Activated CD8-positive, alpha-beta T cell treated with anti-CD3 and anti-CD28 coated beads for 36 hours (primary cell): Measurements from ENCODE around the gene CTNNA2. TPM values are rescaled to one million over a fixed set of nuclear protein-coding genes. Genes with fewer than 3 reads are reported as not detected.

ENCODE experiments used
- ATAC-seq: fragments of 200-7000 bp; cut with Tn5 transposase; one replicate; pipeline ENCODE4 v1.10.0; 2021; ENCODE audit warnings: mild to moderate bottlenecking, moderate library complexity
- CTCF ChIA-PET: fragments of 350-600 bp; sonication (Branson Sonifier 250); formaldehyde crosslinking; loops from one replicate; lab custom pipeline; 2021; ENCODE audit warnings: antibody characterized with exemption; lab: Charles Lee
- POLR2A ChIA-PET: fragments of 350-600 bp; sonication (Branson Sonifier 250); formaldehyde crosslinking; loops from one replicate; lab custom pipeline; 2021; ENCODE audit warnings: antibody characterized with exemption; lab: Charles Lee
- DNase-seq: peaks from one replicate; pipeline ENCODE4 v3.0.0-alpha.2; 2020
- H3K27ac Mint-ChIP-seq: one replicate; pipeline ENCODE4 v1.8.0; 2021; ENCODE audit warnings: mild to moderate bottlenecking, mixed read lengths
- H3K27me3 Mint-ChIP-seq: one replicate; pipeline ENCODE4 v1.8.0; 2021; ENCODE audit warnings: mixed read lengths
- H3K36me3 Mint-ChIP-seq: one replicate; pipeline ENCODE4 v1.8.0; 2021; ENCODE audit warnings: low read depth, mixed read lengths
- H3K4me1 Mint-ChIP-seq: one replicate; pipeline ENCODE4 v1.8.0; 2021; ENCODE audit warnings: low read depth, mixed read lengths
- H3K4me3 Mint-ChIP-seq: one replicate; pipeline ENCODE4 v1.8.0; 2021; ENCODE audit warnings: mild to moderate bottlenecking, moderate library complexity, mixed read lengths
- H3K9me3 Mint-ChIP-seq: one replicate; pipeline ENCODE4 v1.8.0; 2021; ENCODE audit warnings: mixed read lengths
- CTCF ChIP-seq: fragments of 200-600 bp; IDR thresholded peaks from one replicate; pipeline ENCODE4 v1.8.0; 2022; ENCODE audit warnings: antibody characterized with exemption, mild to moderate bottlenecking
- intact Hi-C: fragments of 100-400 bp; cut with micrococcal nuclease; formaldehyde crosslinking; loops from one replicate; pipeline ENCODE4 v1.10.0; 2022
- total RNA-seq, 2 experiments: library from RNA; stranded (reverse); gene quantifications; one replicate each; pipeline ENCODE4 v1.2.3, GENCODE V29; 2021

Gene CTNNA2
- total RNA-seq, 2 experiments from 2014 or later = not detected

- Mint-ChIP-seq H3K27me3 (no peaks in the 10 kb centered on the region), H3K36me3 (no peaks in the 10 kb centered on the region), H3K9me3 (peaks cover 4% of the 10 kb centered on the region), H3K4me1 (no peaks in the 10 kb centered on the region), H3K4me3 (no peak overlapping the region), H3K27ac (no peak overlapping the region)
- intact Hi-C loops = no loop called here
- POLR2A ChIA-PET = no interaction called here
- ATAC-seq (no peak), DNase-seq (no peak)
- CTCF ChIA-PET = no interaction called here
- no peak for TF ChIP-seq CTCF
Observed at GRCh38 chr2:79585701-79586433, 73.0 kb downstream of the CTNNA2 start.

GRCh38 chr2:79591281-79591680 lies 78.4 kb downstream of the CTNNA2 start:
- intact Hi-C loops = no loop called here
- ChIA-PET CTCF (no interaction called here), POLR2A (no interaction called here)
- H3K36me3 Mint-ChIP-seq = no peaks in the 10 kb centered on the region
- H3K27ac Mint-ChIP-seq = no peak overlapping the region
- peaks cover 6% of the 10 kb centered on the region for H3K9me3 Mint-ChIP-seq
- DNase-seq (no peak), ATAC-seq (no peak)
- H3K4me3 Mint-ChIP-seq = no peak overlapping the region
- no peak for TF ChIP-seq CTCF
- no peaks in the 10 kb centered on the region for H3K4me1 Mint-ChIP-seq
- H3K27me3 Mint-ChIP-seq = no peaks in the 10 kb centered on the region

- POLR2A ChIA-PET = no interaction called here
- no peak for TF ChIP-seq CTCF
- no peak overlapping the region for H3K4me3 Mint-ChIP-seq
- H3K4me1 Mint-ChIP-seq = no peaks in the 10 kb centered on the region
- CTCF ChIA-PET = no interaction called here
- H3K36me3 Mint-ChIP-seq = no peaks in the 10 kb centered on the region
- H3K27me3 Mint-ChIP-seq = no peaks in the 10 kb centered on the region
- intact Hi-C loops = no loop called here
- ATAC-seq (no peak), DNase-seq (no peak)
- no peak overlapping the region for H3K27ac Mint-ChIP-seq
- peaks cover 2% of the 10 kb centered on the region for H3K9me3 Mint-ChIP-seq
Observed at GRCh38 chr2:79593237-79593867, 80.5 kb downstream of the CTNNA2 start.

- intact Hi-C loops = no loop called here
- no peak for TF ChIP-seq CTCF
- H3K9me3 Mint-ChIP-seq = peaks cover 2% of the 10 kb centered on the region
- H3K27ac Mint-ChIP-seq = no peak overlapping the region
- ATAC-seq (no peak), DNase-seq (no peak)
- no peaks in the 10 kb centered on the region for H3K4me1 Mint-ChIP-seq
- no peaks in the 10 kb centered on the region for H3K36me3 Mint-ChIP-seq
- CTCF ChIA-PET = no interaction called here
- POLR2A ChIA-PET = interaction anchor here (0.9 kb wide), 1 partner anchor 1014 kb away, joined by 3 read pairs; no protein-coding TSS in a partner anchor
- no peak overlapping the region for H3K4me3 Mint-ChIP-seq
- H3K27me3 Mint-ChIP-seq = no peaks in the 10 kb centered on the region
Observed at GRCh38 chr2:79596403-79596802, 83.6 kb downstream of the CTNNA2 start.

- H3K4me3 Mint-ChIP-seq = no peak overlapping the region
- DNase-seq = no peak
- no peaks in the 10 kb centered on the region for H3K9me3 Mint-ChIP-seq
- H3K4me1 Mint-ChIP-seq = no peaks in the 10 kb centered on the region
- no peaks in the 10 kb centered on the region for H3K36me3 Mint-ChIP-seq
- ATAC-seq = no peak
- ChIA-PET CTCF (no interaction called here), POLR2A (no interaction called here)
- no peaks in the 10 kb centered on the region for H3K27me3 Mint-ChIP-seq
- H3K27ac Mint-ChIP-seq = no peak overlapping the region
- no peak for TF ChIP-seq CTCF
- intact Hi-C loops = no loop called here
Observed at GRCh38 chr2:79604748-79605147, 91.9 kb downstream of the CTNNA2 start.
